Measurements from ENCODE around the gene ST3GAL4.

DNA sequence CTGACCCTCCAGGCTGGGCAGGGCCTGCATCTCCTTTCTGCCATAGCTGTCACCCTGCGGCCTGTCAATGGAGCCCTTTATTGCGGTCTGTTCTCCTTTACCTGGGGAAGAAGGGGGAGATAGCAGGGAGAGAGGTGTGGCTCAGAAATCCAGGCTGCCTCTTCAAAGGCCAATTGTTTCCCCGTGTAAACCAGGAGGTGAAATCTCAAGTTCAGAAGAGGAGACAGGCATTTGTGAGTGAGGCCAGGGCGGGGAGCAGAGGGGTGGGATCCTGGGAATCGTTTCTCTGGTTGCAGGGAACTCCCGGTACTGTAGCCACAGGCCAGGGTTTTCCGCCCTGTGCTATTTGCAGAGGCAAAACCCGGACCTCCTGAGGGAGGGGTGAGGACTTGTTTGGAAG lies 42.5 kb upstream of the ST3GAL4 start:
- no peak for TF ChIP-seq POLR2A (IDR thresholded peaks at IDR 0.05; ENCODE audit: low read depth, low read length)
- no peak for TF ChIP-seq POLR2AphosphoS5 (IDR thresholded peaks at IDR 0.05; ENCODE audit: low read depth, low read length)

Data from GM12892 (cell line).